ENCODE data around the gene DNAJC21.
"Not testable (repeated sequence)": the region's sequence is repeated elsewhere in the genome, so short reads cannot be mapped to it uniquely, and the experiment has no call there.

The DNAJC21 gene

DNA sequence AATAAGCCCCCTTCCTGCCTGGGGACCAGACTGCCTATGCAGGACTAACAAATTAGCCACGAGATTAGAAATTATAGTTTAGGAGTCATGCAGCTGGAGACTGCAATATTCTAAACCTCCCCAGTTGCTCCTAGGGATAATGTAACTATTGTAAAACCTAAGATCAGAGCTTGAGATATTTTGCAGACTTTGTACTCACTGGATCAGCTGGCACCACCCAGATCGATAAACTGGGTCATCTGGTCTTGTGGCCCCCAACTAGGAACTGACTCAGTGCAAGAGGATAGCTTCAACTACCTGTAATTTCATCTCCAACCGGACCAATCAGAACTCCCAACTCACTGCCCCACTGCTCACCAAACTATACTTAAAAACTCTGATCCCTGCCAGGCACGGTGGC is 38.2 kb downstream of the DNAJC21 start:
- no peaks in the 10 kb centered on the region for H3K4me1 ChIP-seq
- H3K4me2 ChIP-seq (ENCODE audit: low read length): no peak overlapping the region
- no peak overlapping the region for H3K9ac ChIP-seq
- TF ChIP-seq, protein P1, sequence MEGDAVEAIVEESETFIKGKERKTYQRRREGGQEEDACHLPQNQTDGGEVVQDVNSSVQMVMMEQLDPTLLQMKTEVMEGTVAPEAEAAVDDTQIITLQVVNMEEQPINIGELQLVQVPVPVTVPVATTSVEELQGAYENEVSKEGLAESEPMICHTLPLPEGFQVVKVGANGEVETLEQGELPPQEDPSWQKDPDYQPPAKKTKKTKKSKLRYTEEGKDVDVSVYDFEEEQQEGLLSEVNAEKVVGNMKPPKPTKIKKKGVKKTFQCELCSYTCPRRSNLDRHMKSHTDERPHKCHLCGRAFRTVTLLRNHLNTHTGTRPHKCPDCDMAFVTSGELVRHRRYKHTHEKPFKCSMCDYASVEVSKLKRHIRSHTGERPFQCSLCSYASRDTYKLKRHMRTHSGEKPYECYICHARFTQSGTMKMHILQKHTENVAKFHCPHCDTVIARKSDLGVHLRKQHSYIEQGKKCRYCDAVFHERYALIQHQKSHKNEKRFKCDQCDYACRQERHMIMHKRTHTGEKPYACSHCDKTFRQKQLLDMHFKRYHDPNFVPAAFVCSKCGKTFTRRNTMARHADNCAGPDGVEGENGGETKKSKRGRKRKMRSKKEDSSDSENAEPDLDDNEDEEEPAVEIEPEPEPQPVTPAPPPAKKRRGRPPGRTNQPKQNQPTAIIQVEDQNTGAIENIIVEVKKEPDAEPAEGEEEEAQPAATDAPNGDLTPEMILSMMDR (IDR thresholded peaks at IDR 0.05): no peak
- H3K27ac ChIP-seq: no peak overlapping the region
- no peak overlapping the region for H3K4me3 ChIP-seq (ENCODE audit: low read depth, low read length)
- no peak overlapping the region for H2AFZ ChIP-seq
- H3K36me3 ChIP-seq (ENCODE audit: control insufficient read depth, insufficient read depth, low read length): no peaks in the 10 kb centered on the region
- no peaks in the 10 kb centered on the region for H3K27me3 ChIP-seq (ENCODE audit: control insufficient read depth, insufficient read depth, low read length)
- no peaks in the 10 kb centered on the region for H3K9me3 ChIP-seq (ENCODE audit: control insufficient read depth, low read length)
- no peaks in the 10 kb centered on the region for H3K79me2 ChIP-seq

DNA sequence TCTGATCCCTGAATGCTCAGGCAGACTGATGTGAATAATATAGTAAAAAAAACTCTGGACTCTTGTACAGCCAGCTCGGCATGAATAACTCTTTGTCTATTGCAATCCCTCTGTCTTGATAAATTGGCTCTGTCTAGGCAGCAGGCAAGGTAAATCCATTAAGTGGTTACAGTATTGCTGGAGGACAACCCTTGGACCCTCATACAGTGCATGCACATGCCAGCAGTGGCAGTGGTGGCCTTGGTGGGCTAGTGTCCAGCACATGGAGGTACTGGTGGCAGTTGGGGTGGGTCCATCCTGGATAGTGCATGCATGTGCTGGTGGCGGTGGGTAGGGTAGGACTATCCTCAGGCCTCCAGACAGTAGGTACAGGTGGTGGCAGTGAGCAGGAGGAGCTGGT is 38.9 kb downstream of the DNAJC21 start:
- Histone ChIP-seq H3K79me2 (no peaks in the 10 kb centered on the region), H3K9me3 (ENCODE audit: control insufficient read depth, low read length) (no peaks in the 10 kb centered on the region), H2AFZ (no peak overlapping the region), H3K4me2 (ENCODE audit: low read length) (no peak overlapping the region), H3K27ac (no peak overlapping the region), H3K9ac (no peak overlapping the region), H3K27me3 (ENCODE audit: control insufficient read depth, insufficient read depth, low read length) (no peaks in the 10 kb centered on the region), H3K4me3 (ENCODE audit: low read depth, low read length) (no peak overlapping the region), H3K4me1 (no peaks in the 10 kb centered on the region), H3K36me3 (ENCODE audit: control insufficient read depth, insufficient read depth, low read length) (no peaks in the 10 kb centered on the region)
- TF ChIP-seq, protein P1 (IDR thresholded peaks at IDR 0.05): no peak

DNA sequence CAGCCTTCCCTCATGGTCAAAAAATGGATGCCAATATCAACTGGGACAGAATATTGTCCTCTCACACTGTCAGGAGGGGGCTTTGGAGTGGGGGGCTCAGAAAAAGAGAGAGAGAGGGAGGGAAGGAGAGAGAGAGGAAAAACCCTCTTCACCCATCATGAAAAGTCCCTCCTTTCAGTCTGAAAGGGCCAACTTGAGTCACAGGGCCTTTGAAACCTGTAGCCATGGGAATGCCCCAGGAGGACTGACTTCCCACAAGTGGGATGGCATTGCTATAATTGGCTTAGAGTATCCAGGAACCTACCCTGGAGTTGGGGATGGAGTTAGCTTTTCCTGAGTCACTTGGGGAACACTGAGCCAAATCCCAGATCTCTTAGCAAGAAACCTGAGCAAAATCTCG is 41.2 kb downstream of the DNAJC21 start:
- no peak overlapping the region for H3K4me2 ChIP-seq (ENCODE audit: low read length)
- no peaks in the 10 kb centered on the region for H3K27me3 ChIP-seq (ENCODE audit: control insufficient read depth, insufficient read depth, low read length)
- H3K36me3 ChIP-seq (ENCODE audit: control insufficient read depth, insufficient read depth, low read length): no peaks in the 10 kb centered on the region
- TF ChIP-seq, protein P1 (IDR thresholded peaks at IDR 0.05): no peak
- no peak overlapping the region for H3K4me3 ChIP-seq (ENCODE audit: low read depth, low read length)
- no peaks in the 10 kb centered on the region for H3K79me2 ChIP-seq
- no peaks in the 10 kb centered on the region for H3K9me3 ChIP-seq (ENCODE audit: control insufficient read depth, low read length)
- H3K27ac ChIP-seq: no peak overlapping the region
- H3K9ac ChIP-seq: no peak overlapping the region
- no peak overlapping the region for H2AFZ ChIP-seq
- no peaks in the 10 kb centered on the region for H3K4me1 ChIP-seq

DNA sequence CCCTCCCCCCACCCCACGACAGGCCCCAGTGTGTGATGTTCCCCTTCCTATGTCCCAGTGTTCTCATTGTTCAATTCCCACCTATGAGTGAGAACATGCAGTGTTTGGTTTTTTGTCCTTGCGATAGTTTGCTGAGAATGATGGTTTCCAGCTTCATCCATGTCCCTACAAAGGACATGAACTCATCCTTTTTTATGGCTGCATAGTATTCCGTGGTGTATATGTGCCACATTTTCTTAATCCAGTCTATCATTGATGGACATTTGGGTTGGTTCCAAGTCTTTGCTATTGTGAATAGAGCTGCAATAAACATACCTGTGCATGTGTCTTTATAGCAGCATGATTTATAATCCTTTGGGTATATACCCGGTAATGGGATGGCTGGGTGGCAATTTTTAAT is 42.3 kb downstream of the DNAJC21 start:
- H3K9me3 ChIP-seq (ENCODE audit: control insufficient read depth, low read length); H3K27me3 ChIP-seq (ENCODE audit: control insufficient read depth, insufficient read depth, low read length): not testable (repeated sequence)

DNA sequence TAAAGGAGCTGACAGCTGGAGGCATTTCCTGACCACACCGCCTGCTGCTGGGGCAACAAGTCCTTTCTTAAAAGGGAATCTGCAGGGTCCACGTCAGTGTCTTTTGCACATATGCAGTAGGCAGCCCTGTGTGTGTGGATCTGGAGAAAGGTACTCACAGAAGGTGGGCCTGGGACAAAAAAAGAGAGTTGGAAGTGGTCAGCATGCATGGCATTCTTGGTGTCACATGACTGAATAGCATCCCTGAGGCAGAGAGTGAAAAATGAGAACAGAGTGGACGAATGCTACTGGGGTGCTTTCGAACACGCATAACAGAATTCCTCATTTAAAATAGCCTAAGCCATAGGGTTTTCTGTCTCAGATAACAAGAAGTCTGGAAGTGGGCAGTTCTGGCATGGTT is 47.0 kb downstream of the DNAJC21 start:
- Histone ChIP-seq H3K4me2 (ENCODE audit: low read length) (no peak overlapping the region), H3K4me3 (ENCODE audit: low read depth, low read length) (no peak overlapping the region), H3K79me2 (no peaks in the 10 kb centered on the region), H3K36me3 (ENCODE audit: control insufficient read depth, insufficient read depth, low read length) (no peaks in the 10 kb centered on the region), H3K9me3 (ENCODE audit: control insufficient read depth, low read length) (no peaks in the 10 kb centered on the region), H3K4me1 (no peaks in the 10 kb centered on the region), H3K9ac (no peak overlapping the region), H3K27me3 (ENCODE audit: control insufficient read depth, insufficient read depth, low read length) (no peaks in the 10 kb centered on the region), H2AFZ (no peak overlapping the region), H3K27ac (no peak overlapping the region)
- TF ChIP-seq, protein P1 (IDR thresholded peaks at IDR 0.05): no peak

More for the DNA sequence above, 42.3 kb downstream of the DNAJC21 start:
- H3K27ac ChIP-seq; H3K4me2 ChIP-seq (ENCODE audit: low read length); H2AFZ ChIP-seq; H3K36me3 ChIP-seq (ENCODE audit: control insufficient read depth, insufficient read depth, low read length); H3K4me3 ChIP-seq (ENCODE audit: low read depth, low read length); H3K79me2 ChIP-seq; H3K9ac ChIP-seq; H3K4me1 ChIP-seq: not testable (repeated sequence)
